ENCODE data around the gene SCYGR1.

- TF ChIP-seq, protein P1, sequence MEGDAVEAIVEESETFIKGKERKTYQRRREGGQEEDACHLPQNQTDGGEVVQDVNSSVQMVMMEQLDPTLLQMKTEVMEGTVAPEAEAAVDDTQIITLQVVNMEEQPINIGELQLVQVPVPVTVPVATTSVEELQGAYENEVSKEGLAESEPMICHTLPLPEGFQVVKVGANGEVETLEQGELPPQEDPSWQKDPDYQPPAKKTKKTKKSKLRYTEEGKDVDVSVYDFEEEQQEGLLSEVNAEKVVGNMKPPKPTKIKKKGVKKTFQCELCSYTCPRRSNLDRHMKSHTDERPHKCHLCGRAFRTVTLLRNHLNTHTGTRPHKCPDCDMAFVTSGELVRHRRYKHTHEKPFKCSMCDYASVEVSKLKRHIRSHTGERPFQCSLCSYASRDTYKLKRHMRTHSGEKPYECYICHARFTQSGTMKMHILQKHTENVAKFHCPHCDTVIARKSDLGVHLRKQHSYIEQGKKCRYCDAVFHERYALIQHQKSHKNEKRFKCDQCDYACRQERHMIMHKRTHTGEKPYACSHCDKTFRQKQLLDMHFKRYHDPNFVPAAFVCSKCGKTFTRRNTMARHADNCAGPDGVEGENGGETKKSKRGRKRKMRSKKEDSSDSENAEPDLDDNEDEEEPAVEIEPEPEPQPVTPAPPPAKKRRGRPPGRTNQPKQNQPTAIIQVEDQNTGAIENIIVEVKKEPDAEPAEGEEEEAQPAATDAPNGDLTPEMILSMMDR (conservative IDR thresholded peaks at IDR 0.05; ENCODE audit: low read length): no peak
- no peak for TF ChIP-seq EZH2phosphoT487 (IDR thresholded peaks at IDR 0.05; ENCODE audit: borderline replicate concordance)
These were observed 21.9 kb downstream of the SCYGR1 start for GRCh38 chr2:227365833-227366232.

Data from Loucy (cell line).